AG04450 (cell line): Measurements from ENCODE around the gene SLC38A5. TPM values are rescaled to one million over a fixed set of nuclear protein-coding genes. Genes with fewer than 3 reads are reported as not detected.

ENCODE experiments used
- CTCF ChIA-PET: fragments of 300-600, 350-600 bp; formaldehyde crosslinking; extraction: SDS; loops from one replicate; lab custom pipeline; 2022; ENCODE audit warnings: antibody characterized with exemption, inconsistent platforms; lab: Charles Lee
- POLR2A ChIA-PET: fragments of 350-600 bp; formaldehyde crosslinking; extraction: SDS; loops from one replicate; lab custom pipeline; 2021; ENCODE audit warnings: antibody characterized with exemption, inconsistent platforms; lab: Yijun Ruan, JAX
- DNase-seq: peaks from one replicate; pipeline ENCODE4 v3.0.0-alpha.2; 2011; ENCODE audit warnings: low read depth, low spot score
- H3K27ac ChIP-seq: one replicate; pipeline ENCODE4 v1.5.1; 2012; ENCODE audit warnings: low read depth, low read length, control low read depth
- H3K27me3 ChIP-seq: one replicate; pipeline ENCODE4 v1.6.0; 2012; ENCODE audit warnings: low read length; ENCODE audit not compliant: control insufficient read depth, insufficient read depth
- H3K4me3 ChIP-seq: 2 replicates; pipeline ENCODE4 v1.5.1; 2011; ENCODE audit warnings: mild to moderate bottlenecking, low read depth, low read length, control low read depth
- H3K9me3 ChIP-seq: 2 replicates; pipeline ENCODE4 v1.5.1; 2012; ENCODE audit warnings: low read length; ENCODE audit not compliant: control insufficient read depth, insufficient read depth
- CTCF ChIP-seq: IDR thresholded peaks from 2 replicates; pipeline ENCODE4 v1.5.1; 2011; ENCODE audit warnings: low read depth, low read length, control low read depth, inconsistent platforms
- polyA plus RNA-seq: library from polyadenylated mRNA; depleted of rRNA; stranded (reverse); fragments of >200 nt; gene quantifications from 2 replicates; pipeline ENCODE4 v1.2.3, GENCODE V29; 2011

The SLC38A5 gene
- polyA plus RNA-seq, 1 experiment: 19.1 TPM

- Histone ChIP-seq H3K27ac (no peak overlapping the region), H3K9me3 (no peaks in the 10 kb centered on the region), H3K4me3 (no peak overlapping the region), H3K27me3 (no peaks in the 10 kb centered on the region)
- CTCF ChIA-PET: interaction anchor here (1.0 kb wide), 1 partner anchor 406 kb away, joined by 3 read pairs; no protein-coding TSS in a partner anchor
- TF ChIP-seq CTCF: no peak
- no peak for DNase-seq
- POLR2A ChIA-PET: no interaction called here
These were observed 19.2 kb upstream of the SLC38A5 start for GRCh38 chrX:48489296-48489695.

GRCh38 chrX:48488034-48488433, 18.0 kb upstream of the SLC38A5 start:
- Histone ChIP-seq H3K27me3 (no peaks in the 10 kb centered on the region), H3K4me3 (no peak overlapping the region), H3K9me3 (no peaks in the 10 kb centered on the region), H3K27ac (peak overlapping the region; percentile 31)
- DNase-seq: no peak
- ChIA-PET CTCF (no interaction called here), POLR2A (no interaction called here)
- no peak for TF ChIP-seq CTCF

- DNase-seq: peak; percentile 37
- POLR2A ChIA-PET: interaction anchor here (0.6 kb wide), 1 partner anchor 83 kb away, joined by 5 read pairs; no protein-coding TSS in a partner anchor
- H3K27ac ChIP-seq: peak overlapping the region; percentile 31
- H3K27me3 ChIP-seq: no peaks in the 10 kb centered on the region
- no peak overlapping the region for H3K4me3 ChIP-seq
- CTCF ChIA-PET: interaction anchor here (0.7 kb wide), 1 partner anchor 10 kb away, joined by 3 read pairs; no protein-coding TSS in a partner anchor
- no peak for TF ChIP-seq CTCF
- no peaks in the 10 kb centered on the region for H3K9me3 ChIP-seq
These were observed 17.3 kb upstream of the SLC38A5 start for GRCh38 chrX:48487362-48487798.

GRCh38 chrX:48482526-48482925, 12.5 kb upstream of the SLC38A5 start:
- Histone ChIP-seq H3K4me3 (no peak overlapping the region), H3K27me3 (no peaks in the 10 kb centered on the region), H3K27ac (no peak overlapping the region), H3K9me3 (no peaks in the 10 kb centered on the region)
- DNase-seq: no peak
- POLR2A ChIA-PET: no interaction called here
- CTCF ChIA-PET: interaction anchor here (1.0 kb wide), 1 partner anchor 12 kb away, joined by 4 read pairs; no protein-coding TSS in a partner anchor
- TF ChIP-seq CTCF: no peak

- ChIA-PET CTCF (no interaction called here), POLR2A (no interaction called here)
- no peak overlapping the region for H3K4me3 ChIP-seq
- no peak for TF ChIP-seq CTCF
- H3K9me3 ChIP-seq: no peaks in the 10 kb centered on the region
- H3K27ac ChIP-seq: no peak overlapping the region
- no peaks in the 10 kb centered on the region for H3K27me3 ChIP-seq
- DNase-seq: no peak
These were observed 10.5 kb upstream of the SLC38A5 start for GRCh38 chrX:48480583-48480982.
